DND-41 (cell line): ENCODE results near the gene BLMH.

ENCODE experiments used
- ATAC-seq: fragments of 200-7000 bp; cut with Tn5 transposase; 3 replicates; pipeline ENCODE4 v1.9.1; 2021; ENCODE audit warnings: low read depth; ENCODE audit not compliant: insufficient read depth
- DNase-seq: peaks from one replicate; pipeline ENCODE4 v3.0.0-alpha.2; 2020
- H2AFZ ChIP-seq: 2 replicates; pipeline ENCODE4 v1.6.0; 2012; ENCODE audit warnings: low read depth, low read length
- H3K27ac ChIP-seq: 2 replicates; pipeline ENCODE4 v1.5.1; 2012; ENCODE audit warnings: low read length, inconsistent platforms
- H3K27me3 ChIP-seq: fragments of 200-600 bp; sonication (generic); 2 replicates; pipeline ENCODE4 v1.6.0; 2012; ENCODE audit warnings: low read length, mild to moderate bottlenecking, inconsistent platforms; ENCODE audit not compliant: insufficient read depth, poor library complexity
- H3K36me3 ChIP-seq: 2 replicates; pipeline ENCODE4 v1.5.1; 2012; ENCODE audit warnings: low read length, inconsistent platforms; ENCODE audit not compliant: insufficient read depth
- H3K4me1 ChIP-seq: 2 replicates; pipeline ENCODE4 v1.5.1; 2012; ENCODE audit warnings: mild to moderate bottlenecking, low read length; ENCODE audit not compliant: insufficient read depth
- H3K4me2 ChIP-seq: 2 replicates; pipeline ENCODE4 v1.6.0; 2012; ENCODE audit warnings: mild to moderate bottlenecking, moderate library complexity, low read length, inconsistent platforms; ENCODE audit not compliant: insufficient read depth
- H3K4me3 ChIP-seq, 2 experiments: fragments of 200-600 bp in 1 of 2; shearing (Covaris generic) in 1 of 2; 2 replicates each; pipeline ENCODE4 v1.5.1; 2012 to 2016; ENCODE audit warnings: inconsistent platforms in 2 of 2, low read length in 2 of 2, mild to moderate bottlenecking in 2 of 2, low read depth in 1 of 2, moderate library complexity in 1 of 2
- H3K79me2 ChIP-seq: 2 replicates; pipeline ENCODE4 v1.6.0; 2012; ENCODE audit warnings: low read length, inconsistent platforms; ENCODE audit not compliant: insufficient read depth
- H3K9ac ChIP-seq: 2 replicates; pipeline ENCODE4 v1.6.0; 2012; ENCODE audit warnings: low read depth, mild to moderate bottlenecking, inconsistent platforms, low read length, moderate library complexity
- H3K9me3 ChIP-seq: 2 replicates; pipeline ENCODE4 v1.5.1; 2012; ENCODE audit warnings: low read length, moderate library complexity, mild to moderate bottlenecking, inconsistent platforms; ENCODE audit not compliant: insufficient read depth, severe bottlenecking
- H4K20me1 ChIP-seq: 2 replicates; pipeline ENCODE4 v1.6.0; 2012; ENCODE audit warnings: low read length; ENCODE audit not compliant: insufficient read depth
- CTCF ChIP-seq: IDR thresholded peaks from 2 replicates; pipeline ENCODE4 v1.5.1; 2012; ENCODE audit warnings: borderline replicate concordance, low read length, moderate library complexity, mild to moderate bottlenecking; ENCODE audit not compliant: poor library complexity, severe bottlenecking; ENCODE audit errors: extremely low read depth
- EZH2 ChIP-seq: IDR thresholded peaks from 3 replicates; pipeline ENCODE4 v1.6.1; 2012; ENCODE audit warnings: borderline replicate concordance, low read depth, mild to moderate bottlenecking, moderate library complexity, low read length, inconsistent platforms; ENCODE audit not compliant: severe bottlenecking

The BLMH gene

GRCh38 chr17:30297715-30298114, 6.0 kb upstream of the BLMH start:
- H3K79me2 ChIP-seq, result no peaks in the 10 kb centered on the region
- H4K20me1 ChIP-seq, result no peaks in the 10 kb centered on the region
- DNase-seq (no peak), ATAC-seq (no peak)
- H3K36me3 ChIP-seq, result no peaks in the 10 kb centered on the region
- no peak overlapping the region for H3K4me2 ChIP-seq
- H3K9ac ChIP-seq, result no peak overlapping the region
- H3K4me1 ChIP-seq, result no peaks in the 10 kb centered on the region; the same call in 1 of the 2 replicates
- peaks cover 3% of the 10 kb centered on the region for H3K9me3 ChIP-seq
- peaks cover 4% of the 10 kb centered on the region for H3K27me3 ChIP-seq
- TF ChIP-seq CTCF, result no peak
- no peak for TF ChIP-seq EZH2
- H2AFZ ChIP-seq, result no peak overlapping the region
- H3K4me3 ChIP-seq, result no peak overlapping the region
- H3K27ac ChIP-seq, result no peak overlapping the region

- peaks cover under 1% of the 10 kb centered on the region; the same call in 1 of the 2 replicates for H3K79me2 ChIP-seq
- no peak for ATAC-seq
- H4K20me1 ChIP-seq, result no peaks in the 10 kb centered on the region
- H3K27me3 ChIP-seq, result peaks cover 4% of the 10 kb centered on the region
- TF ChIP-seq CTCF (no peak), EZH2 (no peak)
- no peak overlapping the region for H3K9ac ChIP-seq
- peaks cover 3% of the 10 kb centered on the region for H3K9me3 ChIP-seq
- H3K27ac ChIP-seq, result no peak overlapping the region
- peaks cover 8% of the 10 kb centered on the region for H3K4me1 ChIP-seq
- no peak for DNase-seq
- H2AFZ ChIP-seq, result no peak overlapping the region
- H3K4me2 ChIP-seq, result no peak overlapping the region
- no peak overlapping the region for H3K4me3 ChIP-seq
- no peaks in the 10 kb centered on the region for H3K36me3 ChIP-seq
Measured at GRCh38 chr17:30296499-30297080, 4.8 kb upstream of the BLMH start.

- peaks cover 4% of the 10 kb centered on the region for H3K27me3 ChIP-seq
- peaks cover 11% of the 10 kb centered on the region; the same call in 1 of the 2 replicates for H4K20me1 ChIP-seq
- peak overlapping the region; percentile 81 for H3K9ac ChIP-seq
- peak overlapping the region; percentile 92 to 97; a peak in 3 of 4 replicates for H3K4me3 ChIP-seq
- TF ChIP-seq CTCF (no peak), EZH2 (no peak)
- H2AFZ ChIP-seq, result peak overlapping the region; percentile 93
- peak overlapping the region; percentile 96 for H3K4me2 ChIP-seq
- no peak for DNase-seq
- H3K36me3 ChIP-seq, result peaks cover 29% of the 10 kb centered on the region
- no peak for ATAC-seq
- H3K27ac ChIP-seq, result peak overlapping the region; percentile 61
- peaks cover 28% of the 10 kb centered on the region for H3K4me1 ChIP-seq
- peaks cover 2% of the 10 kb centered on the region for H3K9me3 ChIP-seq
- peaks cover 27% of the 10 kb centered on the region for H3K79me2 ChIP-seq
Measured at GRCh38 chr17:30292286-30292858, 628 bp upstream of the BLMH start.
